HepG2 (cell line): ENCODE measurements around the gene MAPRE3. TPM values are rescaled to one million over a fixed set of nuclear protein-coding genes. Genes with fewer than 3 reads are reported as not detected.

Source experiments
- CCDC6 ChIP-seq: sonication (generic); formaldehyde crosslinking; IDR thresholded peaks from 2 replicates; pipeline ENCODE4 v1.8.1; 2022; ENCODE audit warnings: mild to moderate bottlenecking, missing genetic modification reagents, moderate library complexity
- HMGA1 ChIP-seq: sonication (generic); formaldehyde crosslinking; conservative IDR thresholded peaks from 2 replicates; pipeline ENCODE4 v1.4.0; 2020; ENCODE audit warnings: missing genetic modification reagents
- MBNL3 ChIP-seq: fragments of 250-450 bp; sonication (Bioruptor Pico); conservative IDR thresholded peaks from 2 replicates; pipeline ENCODE4 v1.8.0; 2022; ENCODE audit warnings: mild to moderate bottlenecking, inconsistent platforms
- NR2F2 ChIP-seq: IDR thresholded peaks from 2 replicates; pipeline ENCODE4 v1.6.1; 2012; ENCODE audit warnings: low read depth, inconsistent platforms, borderline replicate concordance
- POLR2AphosphoS2 ChIP-seq: IDR thresholded peaks from 2 replicates; pipeline ENCODE4 v1.6.1; 2011; ENCODE audit warnings: low read depth, low read length, improper control_type of control experiment
- REXO4 ChIP-seq: sonication (generic); formaldehyde crosslinking; IDR thresholded peaks from 2 replicates; pipeline ENCODE4 v1.8.0; 2022; ENCODE audit warnings: missing genetic modification reagents, mild to moderate bottlenecking, borderline replicate concordance
- SATB2 ChIP-seq: sonication (generic); formaldehyde crosslinking; IDR thresholded peaks from 2 replicates; pipeline ENCODE4 v1.5.0; 2020; ENCODE audit warnings: missing genetic modification reagents
- SCMH1 ChIP-seq: sonication (generic); formaldehyde crosslinking; IDR thresholded peaks from 2 replicates; pipeline ENCODE4 v1.9.0; 2021; ENCODE audit warnings: missing genetic modification reagents, mild to moderate bottlenecking, borderline replicate concordance
- SETDB1 ChIP-seq: sonication (generic); formaldehyde crosslinking; IDR thresholded peaks from 2 replicates; pipeline ENCODE4 v1.5.1; 2020; ENCODE audit warnings: missing genetic modification reagents, mild to moderate bottlenecking, borderline replicate concordance
- SP2 ChIP-seq: sonication (generic); formaldehyde crosslinking; IDR thresholded peaks from 2 replicates; pipeline ENCODE4 v1.5.1; 2020; ENCODE audit warnings: mild to moderate bottlenecking, missing genetic modification reagents
- TSC22D2 ChIP-seq: sonication (generic); formaldehyde crosslinking; IDR thresholded peaks from 2 replicates; pipeline ENCODE4 v1.5.1; 2020; ENCODE audit warnings: missing genetic modification reagents, mild to moderate bottlenecking, borderline replicate concordance
- ZNF275 ChIP-seq: sonication (generic); formaldehyde crosslinking; IDR thresholded peaks from 2 replicates; pipeline ENCODE4 v1.8.0; 2022; ENCODE audit warnings: missing genetic modification reagents, mild to moderate bottlenecking, inconsistent platforms, borderline replicate concordance
- ZNF296 ChIP-seq: sonication (generic); formaldehyde crosslinking; conservative IDR thresholded peaks from 2 replicates; pipeline ENCODE4 v1.5.0; 2020; ENCODE audit warnings: mild to moderate bottlenecking, missing genetic modification reagents
- ZNF572 ChIP-seq: sonication (generic); formaldehyde crosslinking; IDR thresholded peaks from 2 replicates; pipeline ENCODE4 v1.5.1; 2020; ENCODE audit warnings: mild to moderate bottlenecking, missing genetic modification reagents
- ZNF574 ChIP-seq: sonication (generic); formaldehyde crosslinking; IDR thresholded peaks from 2 replicates; pipeline ENCODE4 v1.4.0; 2020; ENCODE audit warnings: missing genetic modification reagents
- ZNF687 ChIP-seq: sonication (generic); formaldehyde crosslinking; IDR thresholded peaks from 2 replicates; pipeline ENCODE4 v1.5.1; 2020; ENCODE audit warnings: mild to moderate bottlenecking, missing genetic modification reagents, moderate library complexity
- ZNF83 ChIP-seq: sonication (generic); formaldehyde crosslinking; IDR thresholded peaks from 2 replicates; pipeline ENCODE4 v1.4.0; 2020; ENCODE audit warnings: missing genetic modification reagents, mild to moderate bottlenecking, borderline replicate concordance
- ZNF879 ChIP-seq: sonication (generic); formaldehyde crosslinking; IDR thresholded peaks from 2 replicates; pipeline ENCODE4 v1.8.1; 2023; ENCODE audit warnings: missing genetic modification reagents
- polyA plus RNA-seq, 8 experiments: library from polyadenylated mRNA; depleted of rRNA in 3 of 8; stranded (reverse) in 7 of 8; unstranded in 1 of 8; fragments of >200 nt; fragmentation: Illumina TruSeq in 4 of 8; extraction: Trizol in 4 of 8; gene quantifications; 2 replicates each; pipeline versions ENCODE4 v1.2.1 to v1.2.3, GENCODE V29; 2011 to 2016; ENCODE audit warnings: low read depth in 4 of 8, missing spikeins in 1 of 8, mixed read lengths in 1 of 8; ENCODE audit not compliant: insufficient read depth in 1 of 8
- total RNA-seq, 5 experiments: library from RNA; depleted of rRNA; stranded (reverse); fragments of >200 nt; fragmentation: Illumina TruSeq; extraction: Trizol; gene quantifications; 2 replicates each; pipeline ENCODE4 v1.2.3, GENCODE V29; 2016; ENCODE audit warnings: low read depth in 1 of 5
- TF ChIP-seq, protein P1 (sequence below): sonication (generic); formaldehyde crosslinking; IDR thresholded peaks from 2 replicates; pipeline ENCODE4 v1.9.0; 2022; ENCODE audit warnings: low read depth, missing genetic modification reagents

The MAPRE3 gene
- total and polyA plus RNA-seq, 2 of the 13 experiments (the other 11 are each of a cell fraction or from before 2014, with no cell fraction given), result 0.31 to 0.91 TPM

DNA sequence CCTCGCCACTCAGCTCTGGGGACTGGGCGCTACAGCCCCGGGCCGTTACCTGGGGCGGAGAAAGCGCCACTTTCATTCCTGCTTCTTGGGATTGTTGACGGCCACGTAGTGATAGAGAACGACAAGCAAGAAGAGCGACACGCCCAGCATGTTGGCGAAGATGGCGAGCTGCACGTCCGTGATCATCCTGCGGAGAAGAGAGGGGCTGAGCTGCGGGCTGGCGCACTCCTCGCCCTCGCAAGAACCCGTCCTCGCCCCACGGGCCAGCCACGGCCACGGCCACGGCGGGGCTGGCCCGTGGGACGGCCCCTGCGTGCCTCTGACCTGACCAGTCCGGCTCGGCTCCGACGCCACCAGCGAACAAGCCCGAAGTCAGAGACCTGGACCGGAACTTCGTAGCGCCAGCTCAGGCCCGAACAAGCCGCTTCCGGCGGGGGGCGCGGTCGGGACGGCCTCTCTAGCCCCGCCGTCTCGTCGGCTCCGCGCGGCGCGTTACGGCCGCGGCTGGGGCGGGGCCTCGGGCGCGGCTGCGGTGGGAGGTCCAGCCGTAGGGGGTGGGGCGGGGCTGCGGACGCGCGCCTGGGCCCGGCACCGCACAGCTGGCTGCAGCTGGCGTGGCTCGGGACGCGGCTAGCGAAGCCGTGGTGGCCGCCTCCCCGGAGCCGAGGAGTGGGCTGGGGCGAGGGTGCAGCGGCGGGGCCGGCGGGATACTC, 101.0 kb downstream of the MAPRE3 start, which contains the start of gene OST4 (continued):
- TF ChIP-seq ZNF687, result peak; percentile 86
- TF ChIP-seq HMGA1, result no peak
- TF ChIP-seq TSC22D2, result peak; percentile 71; the same call in 1 of the 2 replicates
- no peak for TF ChIP-seq MBNL3
- TF ChIP-seq SETDB1, result no peak
- no peak; the same call in 1 of the 2 replicates for TF ChIP-seq ZNF275 (CRISPR knock-in tag)
- no peak for TF ChIP-seq ZNF572 (CRISPR knock-in tag)
- no peak for TF ChIP-seq SATB2 (CRISPR knock-in tag)
- TF ChIP-seq ZNF879, result no peak
- peak; percentile 100 for TF ChIP-seq ZNF574 (CRISPR knock-in tag)
- no peak; the same call in 1 of the 2 replicates for TF ChIP-seq ZNF83 (CRISPR knock-in tag)
- TF ChIP-seq, protein P1, sequence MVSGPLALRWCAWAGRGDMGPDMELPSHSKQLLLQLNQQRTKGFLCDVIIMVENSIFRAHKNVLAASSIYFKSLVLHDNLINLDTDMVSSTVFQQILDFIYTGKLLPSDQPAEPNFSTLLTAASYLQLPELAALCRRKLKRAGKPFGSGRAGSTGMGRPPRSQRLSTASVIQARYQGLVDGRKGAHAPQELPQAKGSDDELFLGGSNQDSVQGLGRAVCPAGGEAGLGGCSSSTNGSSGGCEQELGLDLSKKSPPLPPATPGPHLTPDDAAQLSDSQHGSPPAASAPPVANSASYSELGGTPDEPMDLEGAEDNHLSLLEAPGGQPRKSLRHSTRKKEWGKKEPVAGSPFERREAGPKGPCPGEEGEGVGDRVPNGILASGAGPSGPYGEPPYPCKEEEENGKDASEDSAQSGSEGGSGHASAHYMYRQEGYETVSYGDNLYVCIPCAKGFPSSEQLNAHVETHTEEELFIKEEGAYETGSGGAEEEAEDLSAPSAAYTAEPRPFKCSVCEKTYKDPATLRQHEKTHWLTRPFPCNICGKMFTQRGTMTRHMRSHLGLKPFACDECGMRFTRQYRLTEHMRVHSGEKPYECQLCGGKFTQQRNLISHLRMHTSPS (CRISPR knock-in tag), result no peak
- no peak for TF ChIP-seq ZNF296 (CRISPR knock-in tag)
- TF ChIP-seq SP2 (CRISPR knock-in tag), result peak; percentile 25; the same call in 1 of the 2 replicates
- TF ChIP-seq POLR2AphosphoS2, result no peak
- TF ChIP-seq SCMH1 (CRISPR knock-in tag), result no peak
- TF ChIP-seq CCDC6 (CRISPR knock-in tag), result 0 out of 2 replicates have a peak, but pooled peaks have one; percentile 44
- TF ChIP-seq REXO4 (CRISPR knock-in tag), result no peak; the same call in 1 of the 2 replicates
- TF ChIP-seq NR2F2, result no peak
